Measurements from ENCODE around the gene DLST.

DNA sequence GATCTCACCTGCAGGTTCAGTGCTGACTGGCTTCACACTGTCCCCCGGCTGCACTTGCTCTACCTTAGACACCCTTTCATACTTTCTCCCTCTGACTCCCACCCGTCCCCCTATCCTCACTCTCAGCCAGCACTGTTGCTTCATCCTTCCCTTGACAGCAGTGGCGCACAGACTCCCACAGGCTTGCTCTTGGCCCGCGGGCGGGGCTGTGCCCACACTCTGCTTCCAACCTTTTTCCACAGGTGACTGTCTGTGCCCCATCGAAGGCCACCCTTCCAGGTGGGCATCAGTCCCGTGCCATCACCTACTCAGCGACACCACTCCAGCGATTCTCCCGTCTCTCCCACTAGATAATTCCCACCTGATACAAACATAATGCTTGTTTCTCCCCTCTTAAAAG lies 42.3 kb downstream of the DLST start:
- TF ChIP-seq, protein P1, sequence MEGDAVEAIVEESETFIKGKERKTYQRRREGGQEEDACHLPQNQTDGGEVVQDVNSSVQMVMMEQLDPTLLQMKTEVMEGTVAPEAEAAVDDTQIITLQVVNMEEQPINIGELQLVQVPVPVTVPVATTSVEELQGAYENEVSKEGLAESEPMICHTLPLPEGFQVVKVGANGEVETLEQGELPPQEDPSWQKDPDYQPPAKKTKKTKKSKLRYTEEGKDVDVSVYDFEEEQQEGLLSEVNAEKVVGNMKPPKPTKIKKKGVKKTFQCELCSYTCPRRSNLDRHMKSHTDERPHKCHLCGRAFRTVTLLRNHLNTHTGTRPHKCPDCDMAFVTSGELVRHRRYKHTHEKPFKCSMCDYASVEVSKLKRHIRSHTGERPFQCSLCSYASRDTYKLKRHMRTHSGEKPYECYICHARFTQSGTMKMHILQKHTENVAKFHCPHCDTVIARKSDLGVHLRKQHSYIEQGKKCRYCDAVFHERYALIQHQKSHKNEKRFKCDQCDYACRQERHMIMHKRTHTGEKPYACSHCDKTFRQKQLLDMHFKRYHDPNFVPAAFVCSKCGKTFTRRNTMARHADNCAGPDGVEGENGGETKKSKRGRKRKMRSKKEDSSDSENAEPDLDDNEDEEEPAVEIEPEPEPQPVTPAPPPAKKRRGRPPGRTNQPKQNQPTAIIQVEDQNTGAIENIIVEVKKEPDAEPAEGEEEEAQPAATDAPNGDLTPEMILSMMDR (IDR thresholded peaks at IDR 0.05): no peak
- TF ChIP-seq POLR2A (IDR thresholded peaks at IDR 0.05): no peak
